IMR-90 (cell line): ENCODE data around the gene RUNDC3A. TPM values are rescaled to one million over a fixed set of nuclear protein-coding genes. Genes with fewer than 3 reads are reported as not detected.

Experiments used
- ATAC-seq: fragments of 200-7000 bp; cut with Tn5 transposase; 2 replicates; pipeline ENCODE4 v1.9.1; 2020; ENCODE audit warnings: low read depth, mild to moderate bottlenecking, moderate library complexity
- BruUV-seq: library from RNA; stranded (reverse); fragments of 400-500 nt; replicated peaks from 2 replicates; lab custom pipeline; 2021; lab: Mats Ljungman, UMichigan
- CTCF ChIA-PET: fragments of 300-600 bp; formaldehyde crosslinking; extraction: SDS; loops from one replicate; lab custom pipeline; 2021; ENCODE audit warnings: antibody characterized with exemption; lab: Yijun Ruan, JAX
- POLR2A ChIA-PET: fragments of 300-600 bp; sonication (Branson Sonifier 250); formaldehyde crosslinking; loops from one replicate; lab custom pipeline; 2022; ENCODE audit warnings: antibody characterized with exemption; ENCODE audit not compliant: unreplicated experiment; lab: Charles Lee
- DNase-seq: peaks from one replicate; pipeline ENCODE4 v3.0.0; 2013
- H2AFZ ChIP-seq: replicated peaks from 2 replicates; pipeline ENCODE3; 2013; ENCODE audit warnings: low read length, mild to moderate bottlenecking; ENCODE audit not compliant: poor library complexity
- H2AK5ac ChIP-seq: 2 replicates; pipeline ENCODE4 v1.6.1; 2013; ENCODE audit warnings: low read depth, low read length, inconsistent platforms
- H2AK9ac ChIP-seq: replicated peaks from 2 replicates; pipeline ENCODE3; 2013; ENCODE audit warnings: mild to moderate bottlenecking, low read depth, low read length, moderate library complexity; ENCODE audit not compliant: poor library complexity
- H2BK120ac ChIP-seq: 2 replicates; pipeline ENCODE4 v1.6.1; 2013; ENCODE audit warnings: low read depth, low read length, inconsistent platforms
- H2BK15ac ChIP-seq: 3 replicates; pipeline ENCODE4 v1.6.1; 2013; ENCODE audit warnings: low read depth, low read length, inconsistent platforms
- H2BK20ac ChIP-seq: 2 replicates; pipeline ENCODE4 v1.6.1; 2013; ENCODE audit warnings: low read depth, mild to moderate bottlenecking, inconsistent platforms, low read length, moderate library complexity
- H2BK5ac ChIP-seq: 2 replicates; pipeline ENCODE4 v1.6.1; 2013; ENCODE audit warnings: mild to moderate bottlenecking, low read depth, low read length, inconsistent platforms; ENCODE audit not compliant: poor library complexity, severe bottlenecking
- H3K14ac ChIP-seq: replicated peaks from 2 replicates; pipeline ENCODE4 v1.6.1; 2013; ENCODE audit warnings: low read depth, low read length, inconsistent platforms
- H3K18ac ChIP-seq: 2 replicates; pipeline ENCODE4 v1.6.1; 2013; ENCODE audit warnings: low read depth, low read length, control low read depth
- H3K23ac ChIP-seq: 2 replicates; pipeline ENCODE4 v1.6.1; 2013; ENCODE audit warnings: low read depth, low read length, inconsistent platforms
- H3K27ac ChIP-seq: 2 replicates; pipeline ENCODE4 v1.5.1; 2013; ENCODE audit warnings: mild to moderate bottlenecking, control low read depth, low read length; ENCODE audit not compliant: insufficient read depth
- H3K27me3 ChIP-seq: 2 replicates; pipeline ENCODE4 v1.6.1; 2013; ENCODE audit warnings: low read length; ENCODE audit not compliant: control insufficient read depth, insufficient read depth
- H3K36me3 ChIP-seq: 2 replicates; pipeline ENCODE4 v1.6.1; 2013; ENCODE audit warnings: low read length, mixed read lengths; ENCODE audit not compliant: control insufficient read depth, insufficient read depth
- H3K4ac ChIP-seq: 2 replicates; pipeline ENCODE4 v1.6.1; 2013; ENCODE audit warnings: low read depth, low read length, inconsistent platforms
- H3K4me1 ChIP-seq: 2 replicates; pipeline ENCODE4 v1.6.1; 2013; ENCODE audit warnings: low read length, mixed read lengths; ENCODE audit not compliant: control insufficient read depth, insufficient read depth
- H3K4me2 ChIP-seq: 2 replicates; pipeline ENCODE4 v1.6.1; 2013; ENCODE audit warnings: low read depth, mild to moderate bottlenecking, control low read depth, low read length, moderate library complexity
- H3K4me3 ChIP-seq: 2 replicates; pipeline ENCODE4 v1.5.1; 2013; ENCODE audit warnings: low read depth, mild to moderate bottlenecking, control low read depth, low read length, moderate library complexity; ENCODE audit not compliant: insufficient read depth
- H3K56ac ChIP-seq: 2 replicates; pipeline ENCODE4 v1.6.1; 2013; ENCODE audit warnings: low read length, inconsistent platforms; ENCODE audit not compliant: insufficient read depth; ENCODE audit errors: extremely low read depth
- H3K79me1 ChIP-seq, 2 experiments: 2 replicates each; pipeline ENCODE4 v1.6.1; 2013; ENCODE audit warnings: low read length in 2 of 2, inconsistent platforms in 1 of 2, low read depth in 1 of 2
- H3K9ac ChIP-seq: 2 replicates; pipeline ENCODE4 v1.6.1; 2013; ENCODE audit warnings: low read depth, low read length, control low read depth
- H3K9me1 ChIP-seq: 2 replicates; pipeline ENCODE4 v1.6.1; 2013; ENCODE audit warnings: low read length, inconsistent platforms; ENCODE audit not compliant: insufficient read depth
- H3K9me3 ChIP-seq: 2 replicates; pipeline ENCODE4 v1.6.1; 2013; ENCODE audit warnings: low read length; ENCODE audit not compliant: control insufficient read depth, insufficient read depth
- H4K20me1 ChIP-seq: 2 replicates; pipeline ENCODE4 v1.6.1; 2013; ENCODE audit warnings: low read length, inconsistent platforms; ENCODE audit not compliant: insufficient read depth
- H4K5ac ChIP-seq: 2 replicates; pipeline ENCODE4 v1.6.1; 2013; ENCODE audit warnings: mild to moderate bottlenecking, low read depth, low read length, control low read depth
- H4K8ac ChIP-seq, 2 experiments: 2 replicates each; pipeline ENCODE4 v1.6.1; 2013; ENCODE audit warnings: low read depth in 2 of 2, low read length in 2 of 2, control low read depth in 1 of 2, inconsistent platforms in 1 of 2
- H4K91ac ChIP-seq: 2 replicates; pipeline ENCODE4 v1.6.1; 2013; ENCODE audit warnings: low read depth, low read length, inconsistent platforms; ENCODE audit not compliant: insufficient read depth
- CTCF ChIP-seq: conservative IDR thresholded peaks from 2 replicates; pipeline ENCODE4 v1.5.1; 2012; ENCODE audit warnings: mild to moderate bottlenecking, low read depth, low read length, improper control_type of control experiment
- FOS ChIP-seq: fragments of 150-350 bp; IDR thresholded peaks from 2 replicates; pipeline ENCODE4 v1.6.1; 2016; ENCODE audit warnings: low read depth, low read length
- MXI1 ChIP-seq: IDR thresholded peaks from 2 replicates; pipeline ENCODE4 v1.6.1; 2012; ENCODE audit warnings: low read depth, mild to moderate bottlenecking, low read length, moderate library complexity, borderline replicate concordance
- NFE2L2 ChIP-seq: fragments of 150-350 bp; IDR thresholded peaks from 2 replicates; pipeline ENCODE4 v1.6.1; 2016; ENCODE audit warnings: low read depth, mild to moderate bottlenecking, low read length
- RAD21 ChIP-seq: IDR thresholded peaks from 2 replicates; pipeline ENCODE4 v1.6.1; 2012; ENCODE audit warnings: low read length, improper control_type of control experiment
- RCOR1 ChIP-seq: IDR thresholded peaks from 2 replicates; pipeline ENCODE4 v1.6.1; 2012; ENCODE audit warnings: mild to moderate bottlenecking, low read length, improper control_type of control experiment; ENCODE audit not compliant: insufficient replicate concordance
- WGBS, 2 experiments: methylation state at CpG; one replicate each; pipeline versions ENCODE4 v1.1.5 to v1.1.7; 2013; ENCODE audit warnings: missing lambda C conversion rate in 2 of 2; ENCODE audit not compliant: insufficient read length in 1 of 2; ENCODE audit errors: extremely low coverage in 2 of 2; 5-methylcytosine and 5-hydroxymethylcytosine counted together
- dilution Hi-C: fragments of 300-500 bp; cut with HindIII; formaldehyde crosslinking; loops from one replicate; pipeline ENCODE4 v1.14.3; 2018; ENCODE audit warnings: low sequenced_read_pairs; ENCODE audit not compliant: unreplicated experiment
- in situ Hi-C: fragments of 300-500 bp; cut with MboI; formaldehyde crosslinking; loops from 3 replicates; pipeline ENCODE4 v1.14.3; 2019; ENCODE audit warnings: low sequenced_read_pairs, inconsistent platforms, mixed read lengths
- intact Hi-C: fragments of 100-400 bp; cut with micrococcal nuclease; formaldehyde crosslinking; loops from 2 replicates; pipeline ENCODE4 v1.10.0; 2022
- polyA plus RNA-seq, 3 experiments: library from polyadenylated mRNA; depleted of rRNA; stranded (reverse); fragments of >200 nt; gene quantifications; 2 replicates each; pipeline ENCODE4 v1.2.3, GENCODE V29; 2012; ENCODE audit warnings: low replicate concordance in 1 of 3
- total RNA-seq: library from RNA; depleted of rRNA; stranded (reverse); fragments of >200 nt; gene quantifications from 2 replicates; pipeline ENCODE4 v1.2.3, GENCODE V29; 2012

RUNDC3A gene
- total and polyA plus RNA-seq, 2 of the 4 experiments (the other 2 are of a cell fraction), result under 0.01 to 0.34 TPM

- intact Hi-C loops (no loop called here), dilution Hi-C loops (no loop called here), in situ Hi-C loops (no loop called here)
- H4K20me1 ChIP-seq, result no peaks in the 10 kb centered on the region
- WGBS, 2 experiments, result 83% methylated on average over 3 of the region's 9 CpGs; no CpG with 5 or more reads in 1 of the 2 experiments
- no peak overlapping the region for H3K27ac ChIP-seq
- H2BK20ac ChIP-seq, result no peak overlapping the region
- no peak for ATAC-seq
- TF ChIP-seq CTCF, result no peak
- TF ChIP-seq NFE2L2, result no peak
- TF ChIP-seq MXI1, result no peak
- no peak for TF ChIP-seq FOS
- no peak for TF ChIP-seq RCOR1
- TF ChIP-seq RAD21, result no peak
- no peak overlapping the region for H2BK15ac ChIP-seq
- no peaks in the 10 kb centered on the region for H3K36me3 ChIP-seq
- no TSS peak for BruUV-seq
- no peak for DNase-seq
- no peak overlapping the region for H4K8ac ChIP-seq
- peaks cover 50% of the 10 kb centered on the region for H3K27me3 ChIP-seq
- no peaks in the 10 kb centered on the region for H3K9me3 ChIP-seq
- H3K14ac ChIP-seq, result no peak overlapping the region
- no peak overlapping the region for H3K4ac ChIP-seq
- H3K4me2 ChIP-seq, result no peak overlapping the region
- H2AK9ac ChIP-seq, result no peak overlapping the region
- H3K23ac ChIP-seq, result no peak overlapping the region
- no peak overlapping the region for H4K5ac ChIP-seq
- no peak overlapping the region for H2AK5ac ChIP-seq
- ChIA-PET POLR2A (no interaction called here), CTCF (no interaction called here)
- H2AFZ ChIP-seq, result no peak overlapping the region
- H3K9ac ChIP-seq, result no peak overlapping the region
- no peak overlapping the region for H3K18ac ChIP-seq
- no peak overlapping the region for H4K91ac ChIP-seq
- H3K4me3 ChIP-seq, result no peak overlapping the region
- no peak overlapping the region for H2BK120ac ChIP-seq
- H2BK5ac ChIP-seq, result no peak overlapping the region
- no peaks in the 10 kb centered on the region for H3K4me1 ChIP-seq
- no peak overlapping the region for H3K56ac ChIP-seq
- H3K9me1 ChIP-seq, result no peaks in the 10 kb centered on the region
- no peaks in the 10 kb centered on the region for H3K79me1 ChIP-seq
These were observed 41.8 kb upstream of the RUNDC3A start for GRCh38 chr17:44266402-44267164.
